Keratinocyte (primary cell): ENCODE data around the gene KRT14.

Experiments used
- CTCF ChIP-seq, 3 experiments: IDR thresholded peaks in 1 of 3; conservative IDR thresholded peaks in 1 of 3; optimal IDR thresholded peaks in 1 of 3; 2 replicates in 2 of 3; 3 replicates in 1 of 3; pipeline versions ENCODE3 to v1.5.1; 2011; ENCODE audit warnings: low read length in 3 of 3, mild to moderate bottlenecking in 3 of 3, moderate library complexity in 2 of 3, control low read depth in 1 of 3, inconsistent platforms in 1 of 3; ENCODE audit not compliant: insufficient read depth in 2 of 3; ENCODE audit errors: extremely low read depth in 1 of 3
- EZH2 ChIP-seq: IDR thresholded peaks from one replicate; pipeline ENCODE4 v1.6.1; 2012; ENCODE audit warnings: inconsistent platforms, mild to moderate bottlenecking, low read length, moderate library complexity

- no peak for TF ChIP-seq CTCF (optimal IDR thresholded peaks at IDR 0.05 in 1 of 3, IDR thresholded peaks at IDR 0.05 in 1 of 3, conservative IDR thresholded peaks at IDR 0.05 in 1 of 3; ENCODE audit: extremely low read depth in 1 of 3, insufficient read depth in 2 of 3, low read length in 3 of 3)
- TF ChIP-seq EZH2: no peak
Observed at GRCh38 chr17:41627316-41628072, 40.8 kb upstream of the KRT14 start.
